Mesothelial cell of epicardium (in vitro differentiated cells): ENCODE data around the gene OLIG2. TPM values are rescaled to one million over a fixed set of nuclear protein-coding genes. Genes with fewer than 3 reads are reported as not detected.
A peak's percentile ranks its signal among the peaks of the same experiment; 100 is the strongest.

Experiments used
- DNase-seq, 2 experiments: peaks; one replicate each; pipeline ENCODE4 v3.0.0; 2021; ENCODE audit warnings: low spot score in 2 of 2; ENCODE audit not compliant: unreplicated experiment in 2 of 2
- H3K27ac Mint-ChIP-seq: 2 replicates; pipeline ENCODE4 v1.8.0; 2021; ENCODE audit warnings: mixed read lengths
- H3K27me3 Mint-ChIP-seq: 2 replicates; pipeline ENCODE4 v1.8.0; 2021; ENCODE audit warnings: low read depth, mixed read lengths
- H3K36me3 Mint-ChIP-seq: 2 replicates; pipeline ENCODE4 v1.8.0; 2021; ENCODE audit warnings: mixed read lengths
- H3K4me1 Mint-ChIP-seq: 2 replicates; pipeline ENCODE4 v1.8.0; 2021; ENCODE audit warnings: mixed read lengths
- H3K4me3 Mint-ChIP-seq: 2 replicates; pipeline ENCODE4 v1.8.0; 2021; ENCODE audit warnings: mild to moderate bottlenecking, moderate library complexity, mixed read lengths
- H3K9me3 Mint-ChIP-seq: 2 replicates; pipeline ENCODE4 v1.8.0; 2021; ENCODE audit warnings: mixed read lengths
- CTCF ChIP-seq: fragments of 200-600 bp; sonication (generic); IDR thresholded peaks from one replicate; pipeline ENCODE4 v1.5.0; 2021; ENCODE audit warnings: antibody characterized with exemption; ENCODE audit not compliant: unreplicated experiment
- total RNA-seq: library from RNA; stranded (reverse); gene quantifications from 3 replicates; pipeline ENCODE4 v1.2.1, GENCODE V29; 2021

OLIG2 gene
- total RNA-seq, 1 donor from 2014 or later = 0.38 TPM

DNA sequence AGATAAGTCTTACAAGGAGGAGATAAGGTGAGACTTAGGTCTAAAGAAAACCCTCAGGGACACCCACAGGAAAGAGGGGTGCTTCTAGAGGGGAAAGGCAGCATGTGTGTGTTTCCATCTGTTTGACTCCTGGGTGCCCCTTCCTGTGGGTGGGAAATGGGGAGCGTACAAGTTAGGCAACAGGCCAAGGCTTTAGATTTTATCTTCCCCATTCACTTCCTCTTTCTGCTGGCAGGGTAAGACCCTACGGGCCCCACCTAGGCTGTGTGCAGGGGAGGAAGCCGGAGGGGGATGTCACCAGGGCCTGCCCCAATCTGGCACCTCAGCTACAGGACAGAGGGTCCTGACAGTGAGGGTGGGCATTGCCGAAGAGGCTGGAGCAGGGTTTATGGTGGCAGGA, 41.7 kb downstream of the OLIG2 start:
- no peak overlapping the region for H3K27ac Mint-ChIP-seq
- peaks cover 12% of the 10 kb centered on the region for H3K4me1 Mint-ChIP-seq
- H3K9me3 Mint-ChIP-seq = no peaks in the 10 kb centered on the region
- no peak for TF ChIP-seq CTCF
- H3K36me3 Mint-ChIP-seq = no peaks in the 10 kb centered on the region
- no peak for DNase-seq
- H3K27me3 Mint-ChIP-seq = peaks cover 94% of the 10 kb centered on the region
- no peak overlapping the region for H3K4me3 Mint-ChIP-seq

DNA sequence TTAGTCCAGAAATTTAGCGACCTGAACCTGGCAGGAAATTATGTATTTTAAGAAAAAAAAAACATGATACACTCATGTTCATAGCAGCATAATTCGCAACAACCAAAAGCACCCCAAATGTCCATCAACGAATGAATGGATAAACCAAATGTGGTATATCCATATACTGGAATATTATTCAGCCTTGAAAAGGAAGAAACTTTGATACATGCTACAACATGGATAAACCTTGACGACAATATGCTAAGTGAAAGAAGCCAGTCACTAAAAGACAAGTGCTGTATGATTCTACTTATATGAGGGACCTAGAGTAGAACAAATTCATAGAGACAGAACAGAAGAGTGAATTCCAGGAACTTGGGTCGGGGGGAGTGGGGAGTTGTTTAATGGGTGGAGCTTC, 43.5 kb downstream of the OLIG2 start:
- peaks cover 94% of the 10 kb centered on the region for H3K27me3 Mint-ChIP-seq
- H3K27ac Mint-ChIP-seq = no peak overlapping the region
- H3K4me3 Mint-ChIP-seq = peak overlapping the region; percentile 24
- no peaks in the 10 kb centered on the region for H3K9me3 Mint-ChIP-seq
- H3K36me3 Mint-ChIP-seq = no peaks in the 10 kb centered on the region
- peaks cover 15% of the 10 kb centered on the region for H3K4me1 Mint-ChIP-seq
- no peak for DNase-seq
- TF ChIP-seq CTCF = no peak

DNA sequence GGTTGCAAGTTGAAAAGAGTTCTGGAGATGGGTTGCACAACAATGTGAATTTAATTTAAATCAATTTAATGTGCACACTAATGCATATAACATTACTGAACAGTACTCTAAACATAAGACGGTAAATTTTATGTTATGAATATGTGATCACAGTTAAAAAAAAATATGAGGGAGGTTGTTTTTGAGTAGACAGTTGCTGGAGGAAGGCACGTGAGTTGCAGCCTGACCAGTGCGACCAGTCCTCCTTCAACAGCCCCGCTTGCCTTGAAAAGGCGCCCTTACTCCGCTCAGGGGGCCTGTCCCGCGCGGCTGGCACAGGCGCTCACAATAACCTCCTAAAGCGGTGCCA, 43.9 kb downstream of the OLIG2 start:
- Mint-ChIP-seq H3K27me3 (peaks cover 92% of the 10 kb centered on the region), H3K27ac (no peak overlapping the region), H3K4me3 (peak overlapping the region; percentile 24), H3K36me3 (no peaks in the 10 kb centered on the region), H3K9me3 (no peaks in the 10 kb centered on the region), H3K4me1 (peaks cover 17% of the 10 kb centered on the region)
- TF ChIP-seq CTCF = no peak
- DNase-seq = no peak

- Mint-ChIP-seq H3K27me3 (peaks cover 92% of the 10 kb centered on the region), H3K9me3 (no peaks in the 10 kb centered on the region), H3K36me3 (no peaks in the 10 kb centered on the region), H3K4me3 (peak within 1 kb of the TSS; percentile 54), H3K4me1 (peaks cover 22% of the 10 kb centered on the region), H3K27ac (no peak within 1 kb of the TSS)
- no peak for TF ChIP-seq CTCF
- peak in 1 of 2 experiments; percentile 54 for DNase-seq
Measured at GRCh38 chr21:33069994-33070743, 44.4 kb downstream of the OLIG2 start, which contains the start of gene OLIG1. OLIG1 (plus strand) TSS chr21:33070141; CDS start chr21:33070247, 106 bp downstream.

GRCh38 chr21:33070744-33070997, 44.9 kb downstream of the OLIG2 start:
- DNase-seq = no peak
- peaks cover 27% of the 10 kb centered on the region for H3K4me1 Mint-ChIP-seq
- no peaks in the 10 kb centered on the region for H3K36me3 Mint-ChIP-seq
- no peaks in the 10 kb centered on the region for H3K9me3 Mint-ChIP-seq
- peaks cover 90% of the 10 kb centered on the region for H3K27me3 Mint-ChIP-seq
- no peak overlapping the region for H3K4me3 Mint-ChIP-seq
- H3K27ac Mint-ChIP-seq = no peak overlapping the region
- TF ChIP-seq CTCF = no peak
